ENCODE results near the gene LRSAM1.

GRCh38 chr9:127451608-127451857, 223 bp downstream of the LRSAM1 start:
- TF ChIP-seq CTCF (IDR thresholded peaks at IDR 0.05; ENCODE audit: insufficient read depth, low read length, poor library complexity, severe bottlenecking): no peak
- TF ChIP-seq EZH2phosphoT487 (conservative IDR thresholded peaks at IDR 0.05; ENCODE audit: low read length): no peak

All from SU-DHL-6 (cell line).